ENCODE results near the gene GAB2.
"Not testable (repeated sequence)": the region's sequence is repeated elsewhere in the genome, so short reads cannot be mapped to it uniquely, and the experiment has no call there.

GAB2 gene

GRCh38 chr11:78276311-78276710, 141.3 kb downstream of the GAB2 start:
- no peak overlapping the region for H3K9ac ChIP-seq (ENCODE audit: low read length)
- no peak overlapping the region for H3K4me2 ChIP-seq (ENCODE audit: low read length)
- no peaks in the 10 kb centered on the region for H3K36me3 ChIP-seq (ENCODE audit: insufficient read depth, low read length)
- H4K20me1 ChIP-seq (ENCODE audit: insufficient read depth, low read length) = no peaks in the 10 kb centered on the region
- H2AFZ ChIP-seq (ENCODE audit: low read length) = no peak overlapping the region
- H3K27ac ChIP-seq (ENCODE audit: low read depth, low read length, poor library complexity, severe bottlenecking) = no peak overlapping the region
- no peaks in the 10 kb centered on the region for H3K4me1 ChIP-seq (ENCODE audit: insufficient read depth, low read length, severe bottlenecking)
- no peaks in the 10 kb centered on the region for H3K9me2 ChIP-seq (ENCODE audit: low read depth, low read length)
- H3K79me2 ChIP-seq (ENCODE audit: insufficient read depth, low read length) = no peaks in the 10 kb centered on the region
- no peaks in the 10 kb centered on the region for H3F3A ChIP-seq (ENCODE audit: insufficient read depth, low read length)
- H3K4me3 ChIP-seq (ENCODE audit: low read depth, low read length, poor library complexity, severe bottlenecking) = no peak overlapping the region
- H3K9me3 ChIP-seq (ENCODE audit: low read length) = peaks cover 3% of the 10 kb centered on the region; the same call in 1 of the 2 replicates
- H3K27me3 ChIP-seq (ENCODE audit: insufficient read depth, low read length) = no peaks in the 10 kb centered on the region
- TF ChIP-seq EZH2 (IDR thresholded peaks at IDR 0.05; ENCODE audit: borderline replicate concordance, low read length) (no peak), CTCF (IDR thresholded peaks at IDR 0.05; ENCODE audit: low read length) (no peak)

GRCh38 chr11:78274739-78275138, 142.9 kb downstream of the GAB2 start:
- H3K4me2 ChIP-seq (ENCODE audit: low read length) = no peak overlapping the region
- H3K9ac ChIP-seq (ENCODE audit: low read length) = no peak overlapping the region
- no peaks in the 10 kb centered on the region for H3K4me1 ChIP-seq (ENCODE audit: insufficient read depth, low read length, severe bottlenecking)
- no peaks in the 10 kb centered on the region for H3K79me2 ChIP-seq (ENCODE audit: insufficient read depth, low read length)
- TF ChIP-seq CTCF (IDR thresholded peaks at IDR 0.05; ENCODE audit: low read length) (no peak), EZH2 (IDR thresholded peaks at IDR 0.05; ENCODE audit: borderline replicate concordance, low read length) (no peak)
- no peaks in the 10 kb centered on the region for H4K20me1 ChIP-seq (ENCODE audit: insufficient read depth, low read length)
- no peaks in the 10 kb centered on the region for H3K27me3 ChIP-seq (ENCODE audit: insufficient read depth, low read length)
- no peaks in the 10 kb centered on the region for H3K36me3 ChIP-seq (ENCODE audit: insufficient read depth, low read length)
- no peak overlapping the region for H2AFZ ChIP-seq (ENCODE audit: low read length)
- no peak overlapping the region for H3K27ac ChIP-seq (ENCODE audit: low read depth, low read length, poor library complexity, severe bottlenecking)
- H3K9me3 ChIP-seq (ENCODE audit: low read length) = peaks cover 3% of the 10 kb centered on the region; the same call in 1 of the 2 replicates
- no peaks in the 10 kb centered on the region for H3K9me2 ChIP-seq (ENCODE audit: low read depth, low read length)
- H3K4me3 ChIP-seq (ENCODE audit: low read depth, low read length, poor library complexity, severe bottlenecking) = no peak overlapping the region
- H3F3A ChIP-seq (ENCODE audit: insufficient read depth, low read length) = no peaks in the 10 kb centered on the region

- not testable (repeated sequence) for H3K4me3 ChIP-seq (ENCODE audit: low read depth, low read length, poor library complexity, severe bottlenecking); H3K9ac ChIP-seq (ENCODE audit: low read length); H3K79me2 ChIP-seq (ENCODE audit: insufficient read depth, low read length); H3K27ac ChIP-seq (ENCODE audit: low read depth, low read length, poor library complexity, severe bottlenecking); H2AFZ ChIP-seq (ENCODE audit: low read length); H3K4me1 ChIP-seq (ENCODE audit: insufficient read depth, low read length, severe bottlenecking); H4K20me1 ChIP-seq (ENCODE audit: insufficient read depth, low read length); H3K4me2 ChIP-seq (ENCODE audit: low read length); H3K9me3 ChIP-seq (ENCODE audit: low read length); H3F3A ChIP-seq (ENCODE audit: insufficient read depth, low read length); H3K36me3 ChIP-seq (ENCODE audit: insufficient read depth, low read length); H3K9me2 ChIP-seq (ENCODE audit: low read depth, low read length); H3K27me3 ChIP-seq (ENCODE audit: insufficient read depth, low read length)
Measured at GRCh38 chr11:78272625-78273269, 144.9 kb downstream of the GAB2 start.

- H3F3A ChIP-seq (ENCODE audit: insufficient read depth, low read length); H3K9me2 ChIP-seq (ENCODE audit: low read depth, low read length); H3K9me3 ChIP-seq (ENCODE audit: low read length); H2AFZ ChIP-seq (ENCODE audit: low read length); H3K27ac ChIP-seq (ENCODE audit: low read depth, low read length, poor library complexity, severe bottlenecking); H3K4me1 ChIP-seq (ENCODE audit: insufficient read depth, low read length, severe bottlenecking); H3K79me2 ChIP-seq (ENCODE audit: insufficient read depth, low read length); H3K27me3 ChIP-seq (ENCODE audit: insufficient read depth, low read length); H3K4me2 ChIP-seq (ENCODE audit: low read length); H4K20me1 ChIP-seq (ENCODE audit: insufficient read depth, low read length); H3K36me3 ChIP-seq (ENCODE audit: insufficient read depth, low read length); H3K4me3 ChIP-seq (ENCODE audit: low read depth, low read length, poor library complexity, severe bottlenecking); H3K9ac ChIP-seq (ENCODE audit: low read length): not testable (repeated sequence)
Measured at GRCh38 chr11:78271801-78272200, 145.8 kb downstream of the GAB2 start.
